Peyer's patch (tissue), 4 donors: ENCODE results near the gene CAMKK2. TPM values are rescaled to one million over a fixed set of nuclear protein-coding genes. Genes with fewer than 3 reads are reported as not detected.

Source experiments
- DNase-seq, 3 donors: peaks; one replicate each; pipeline ENCODE4 v3.0.0-alpha.2; 2017 to 2019
- H3K27ac ChIP-seq, 4 donors: fragments of 200-600 bp; sonication (generic); one replicate each; pipeline ENCODE4 v1.5.1; 2016 to 2019
- H3K27me3 ChIP-seq, 2 donors: fragments of 200-600 bp; sonication (generic); one replicate each; pipeline ENCODE4 v1.5.1; 2019
- H3K36me3 ChIP-seq, 3 donors: fragments of 200-600 bp; sonication (generic); one replicate each; pipeline ENCODE4 v1.5.1; 2016 to 2019
- H3K4me1 ChIP-seq, 4 donors: fragments of 200-600 bp; sonication (generic); one replicate each; pipeline ENCODE4 v1.5.1; 2016 to 2019
- H3K4me3 ChIP-seq, 4 donors: fragments of 200-600 bp; sonication (generic); 1 replicate in 3 of 4; 2 replicates in 1 of 4; pipeline ENCODE4 v1.5.1; 2016 to 2019; ENCODE audit warnings: mild to moderate bottlenecking in 1 of 4
- H3K9me3 ChIP-seq, 4 donors: fragments of 200-600 bp; sonication (generic); one replicate each; pipeline ENCODE4 v1.5.1; 2016 to 2019; ENCODE audit warnings: mild to moderate bottlenecking in 1 of 4
- POLR2A ChIP-seq, 2 donors: fragments of 450-650 bp; IDR thresholded peaks; one replicate each; pipeline ENCODE4 v1.5.1; 2017; ENCODE audit warnings: antibody characterized with exemption in 2 of 2, mild to moderate bottlenecking in 2 of 2, moderate library complexity in 2 of 2
- total RNA-seq, 4 donors: library from RNA; depleted of rRNA; stranded (reverse); fragments of >200 nt; gene quantifications; one replicate each; pipeline ENCODE4 v1.1.0, GENCODE V29; 2016
- TF ChIP-seq, protein P1 (sequence below), 6 experiments: fragments of 450-650 bp in 4 of 6; fragments of 200-600 bp in 2 of 6; sonication (generic) in 1 of 6; IDR thresholded peaks; one replicate each; pipeline ENCODE4 v1.5.1; 2017 to 2019; ENCODE audit warnings: antibody characterized with exemption in 6 of 6, mild to moderate bottlenecking in 3 of 6, moderate library complexity in 1 of 6

CAMKK2 gene
- total RNA-seq, 4 donors from 2014 or later: 23.1 to 92.4 (median 59.9) TPM

DNA sequence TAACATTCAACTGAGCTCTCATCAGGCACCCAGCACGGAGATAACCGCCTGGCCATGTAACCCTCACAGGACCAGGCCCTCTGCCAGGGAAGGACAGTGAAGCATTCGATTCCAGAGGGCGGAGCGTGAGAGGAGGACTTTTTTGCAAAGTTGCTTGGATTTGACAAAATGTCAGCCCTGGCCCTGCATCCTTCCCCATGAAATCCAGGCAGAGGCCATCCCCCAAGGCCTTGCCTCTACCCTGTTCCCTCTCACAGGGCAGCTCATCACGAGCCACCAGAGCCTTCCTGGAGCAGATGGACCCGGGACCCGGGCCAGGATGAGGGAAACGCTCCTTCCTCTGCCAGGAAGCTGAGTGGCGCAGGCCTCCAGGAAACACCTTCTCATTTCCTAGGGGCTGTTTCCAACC lies 17.0 kb downstream of the CAMKK2 start:
- Histone ChIP-seq H3K36me3 (no peaks in the 10 kb centered on the region), H3K4me1 (no peaks in the 10 kb centered on the region), H3K27ac (no peak overlapping the region), H3K27me3 (no peaks in the 10 kb centered on the region), H3K9me3 (no peaks in the 10 kb centered on the region), H3K4me3 (no peak overlapping the region)
- no peak for DNase-seq
- no peak for TF ChIP-seq POLR2A (IDR thresholded peaks at IDR 0.05)
- TF ChIP-seq, protein P1, sequence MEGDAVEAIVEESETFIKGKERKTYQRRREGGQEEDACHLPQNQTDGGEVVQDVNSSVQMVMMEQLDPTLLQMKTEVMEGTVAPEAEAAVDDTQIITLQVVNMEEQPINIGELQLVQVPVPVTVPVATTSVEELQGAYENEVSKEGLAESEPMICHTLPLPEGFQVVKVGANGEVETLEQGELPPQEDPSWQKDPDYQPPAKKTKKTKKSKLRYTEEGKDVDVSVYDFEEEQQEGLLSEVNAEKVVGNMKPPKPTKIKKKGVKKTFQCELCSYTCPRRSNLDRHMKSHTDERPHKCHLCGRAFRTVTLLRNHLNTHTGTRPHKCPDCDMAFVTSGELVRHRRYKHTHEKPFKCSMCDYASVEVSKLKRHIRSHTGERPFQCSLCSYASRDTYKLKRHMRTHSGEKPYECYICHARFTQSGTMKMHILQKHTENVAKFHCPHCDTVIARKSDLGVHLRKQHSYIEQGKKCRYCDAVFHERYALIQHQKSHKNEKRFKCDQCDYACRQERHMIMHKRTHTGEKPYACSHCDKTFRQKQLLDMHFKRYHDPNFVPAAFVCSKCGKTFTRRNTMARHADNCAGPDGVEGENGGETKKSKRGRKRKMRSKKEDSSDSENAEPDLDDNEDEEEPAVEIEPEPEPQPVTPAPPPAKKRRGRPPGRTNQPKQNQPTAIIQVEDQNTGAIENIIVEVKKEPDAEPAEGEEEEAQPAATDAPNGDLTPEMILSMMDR (IDR thresholded peaks at IDR 0.05): no peak

DNA sequence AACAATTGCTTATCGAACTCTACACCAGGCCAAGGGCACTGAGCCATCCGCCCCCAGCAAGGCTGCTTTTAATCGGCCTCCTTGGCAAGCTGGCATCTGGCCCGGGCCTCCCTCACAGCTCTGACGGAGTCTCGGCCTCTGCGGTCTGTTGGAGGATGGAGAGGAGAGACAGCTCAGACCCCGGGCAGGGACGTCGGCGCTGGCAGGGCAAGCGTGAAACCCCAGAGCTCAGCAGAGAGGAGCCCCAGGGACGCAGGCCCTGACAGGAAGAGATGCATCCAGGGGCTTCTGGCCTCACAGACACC lies 17.5 kb downstream of the CAMKK2 start:
- H3K27me3 ChIP-seq: no peaks in the 10 kb centered on the region
- no peak overlapping the region for H3K4me3 ChIP-seq
- peaks cover 0 to 4% (median 0%) of the 10 kb centered on the region in 3 donors for H3K36me3 ChIP-seq
- no peaks in the 10 kb centered on the region for H3K9me3 ChIP-seq
- TF ChIP-seq, protein P1 (IDR thresholded peaks at IDR 0.05): no peak
- no peak for TF ChIP-seq POLR2A (IDR thresholded peaks at IDR 0.05)
- H3K27ac ChIP-seq: peak overlapping the region in 2 of 4 donors; percentile 9 to 25
- DNase-seq: no peak
- H3K4me1 ChIP-seq: no peaks in the 10 kb centered on the region

DNA sequence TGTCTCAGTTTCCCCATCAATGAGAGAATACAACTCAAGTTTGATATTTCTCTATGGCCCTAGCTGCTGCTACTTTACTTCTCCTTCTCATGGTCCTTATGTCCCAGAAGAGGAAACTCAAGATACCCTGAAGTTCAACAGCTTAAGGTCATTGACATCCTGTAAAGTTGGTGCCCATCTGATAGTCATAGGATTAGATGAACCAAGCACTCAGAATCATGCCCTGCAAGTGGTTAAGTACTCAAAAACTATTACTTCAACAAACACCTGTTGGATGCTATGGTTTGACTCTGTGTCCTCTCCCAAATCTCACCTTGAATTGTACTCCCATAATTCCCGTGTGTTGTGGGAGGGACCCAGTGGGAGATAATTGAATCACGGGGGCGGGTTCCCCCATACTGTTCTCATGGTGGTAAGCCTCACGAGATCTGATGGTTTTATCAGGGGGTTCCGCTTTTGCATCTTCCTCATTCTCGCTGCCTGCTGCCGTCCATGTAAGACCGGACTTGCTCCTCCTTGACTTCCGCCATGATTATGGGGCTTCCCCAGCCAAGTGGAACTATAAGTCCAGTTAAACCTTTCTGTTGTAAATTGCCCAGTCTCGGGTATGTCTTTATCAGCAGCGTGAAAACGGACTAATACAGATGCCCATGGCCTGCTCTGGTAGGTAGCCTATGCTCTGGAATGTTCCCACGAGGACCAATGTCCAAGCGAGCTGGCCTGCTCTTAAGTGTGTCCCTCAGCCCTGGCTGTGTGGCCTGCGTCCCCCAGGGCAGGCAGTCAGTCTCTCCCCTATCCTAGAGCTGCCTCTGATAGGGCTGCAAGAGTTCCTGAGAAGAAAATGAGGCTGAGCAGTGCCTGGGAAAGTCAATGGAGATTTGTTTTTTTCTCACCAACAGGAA lies 18.1 kb downstream of the CAMKK2 start:
- no peak overlapping the region for H3K4me3 ChIP-seq
- no peak for DNase-seq

DNA sequence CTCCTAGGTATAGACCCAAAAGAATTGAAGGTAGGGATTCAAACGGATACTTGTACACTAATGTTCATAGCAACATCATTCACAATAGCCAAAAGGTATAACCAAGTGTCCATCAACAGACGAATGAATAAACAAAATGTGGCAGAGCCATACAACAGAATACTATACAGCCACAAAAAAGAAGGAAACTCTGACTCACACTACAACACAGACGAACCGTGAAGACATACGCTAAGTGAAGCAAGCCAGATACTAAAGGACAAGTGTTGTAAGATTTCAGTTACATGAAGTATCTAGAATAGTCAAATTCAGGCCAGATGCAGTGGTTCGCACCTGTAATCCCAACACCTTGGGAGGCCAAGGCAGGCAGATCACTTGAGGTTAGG lies 19.1 kb downstream of the CAMKK2 start:
- no peak overlapping the region for H3K4me3 ChIP-seq
- no peaks in the 10 kb centered on the region for H3K4me1 ChIP-seq
- no peak overlapping the region for H3K27ac ChIP-seq
- H3K9me3 ChIP-seq: no peaks in the 10 kb centered on the region
- TF ChIP-seq, protein P1 (IDR thresholded peaks at IDR 0.05): no peak
- no peak for TF ChIP-seq POLR2A (IDR thresholded peaks at IDR 0.05)
- no peaks in the 10 kb centered on the region for H3K27me3 ChIP-seq
- DNase-seq: no peak
- peaks cover 0 to 21% (median 0%) of the 10 kb centered on the region in 3 donors for H3K36me3 ChIP-seq

More for the DNA sequence above, 18.1 kb downstream of the CAMKK2 start:
- no peaks in the 10 kb centered on the region for H3K9me3 ChIP-seq
- H3K27me3 ChIP-seq: no peaks in the 10 kb centered on the region
- peak overlapping the region in 2 of 4 donors; percentile 9 to 25 for H3K27ac ChIP-seq
- H3K4me1 ChIP-seq: no peaks in the 10 kb centered on the region
- H3K36me3 ChIP-seq: peaks cover 0 to 10% (median 0%) of the 10 kb centered on the region in 3 donors
- TF ChIP-seq, protein P1 (IDR thresholded peaks at IDR 0.05): no peak
- TF ChIP-seq POLR2A (IDR thresholded peaks at IDR 0.05): no peak

DNA sequence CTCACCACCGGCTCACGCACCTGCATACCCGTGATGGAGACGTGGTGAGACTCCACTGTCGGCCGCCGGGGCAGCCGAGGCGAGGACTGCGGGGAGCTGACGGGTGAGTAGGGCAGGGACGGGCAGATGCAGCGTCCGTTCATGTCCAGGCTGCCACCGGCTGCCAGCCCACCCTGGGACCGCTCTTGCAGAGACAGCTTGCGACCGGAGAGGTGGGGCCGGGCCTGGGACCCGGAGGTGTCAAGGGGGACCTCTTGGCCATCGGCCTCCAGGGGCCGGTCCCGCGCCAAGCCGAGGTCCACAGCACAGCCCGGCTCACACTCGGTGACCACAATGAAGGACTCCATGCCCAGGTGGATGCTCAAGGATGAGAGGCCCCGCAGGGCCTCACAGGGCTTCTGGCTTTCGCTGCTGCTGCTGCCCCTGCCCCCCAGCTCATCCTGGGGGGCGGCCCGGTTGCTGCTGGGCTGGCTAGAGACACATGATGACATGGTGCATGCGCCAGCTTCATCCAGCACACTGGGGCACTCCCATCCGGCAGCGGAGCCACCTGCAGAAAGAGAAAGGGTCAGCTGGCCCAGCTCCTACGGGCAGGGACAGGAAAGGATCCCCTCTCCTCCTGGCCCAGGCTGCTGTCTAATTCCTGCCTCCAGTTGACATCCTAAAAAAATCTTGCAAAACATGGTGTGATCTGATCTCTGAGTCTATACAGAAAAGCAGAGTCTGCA lies 22.3 kb downstream of the CAMKK2 start:
- H3K9me3 ChIP-seq: no peaks in the 10 kb centered on the region
- H3K36me3 ChIP-seq: peaks cover 0 to 42% (median 0%) of the 10 kb centered on the region in 3 donors
- no peaks in the 10 kb centered on the region for H3K27me3 ChIP-seq
- no peak for DNase-seq
- H3K27ac ChIP-seq: no peak overlapping the region
- no peaks in the 10 kb centered on the region for H3K4me1 ChIP-seq
- H3K4me3 ChIP-seq: no peak overlapping the region
- TF ChIP-seq POLR2A (IDR thresholded peaks at IDR 0.05): no peak
- TF ChIP-seq, protein P1 (IDR thresholded peaks at IDR 0.05): no peak
